ENCODE data around the gene BDP1.
A peak's percentile ranks its signal among the peaks of the same experiment; 100 is the strongest.
"Not testable (repeated sequence)": the region's sequence is repeated elsewhere in the genome, so short reads cannot be mapped to it uniquely, and the experiment has no call there.

The BDP1 gene

DNA sequence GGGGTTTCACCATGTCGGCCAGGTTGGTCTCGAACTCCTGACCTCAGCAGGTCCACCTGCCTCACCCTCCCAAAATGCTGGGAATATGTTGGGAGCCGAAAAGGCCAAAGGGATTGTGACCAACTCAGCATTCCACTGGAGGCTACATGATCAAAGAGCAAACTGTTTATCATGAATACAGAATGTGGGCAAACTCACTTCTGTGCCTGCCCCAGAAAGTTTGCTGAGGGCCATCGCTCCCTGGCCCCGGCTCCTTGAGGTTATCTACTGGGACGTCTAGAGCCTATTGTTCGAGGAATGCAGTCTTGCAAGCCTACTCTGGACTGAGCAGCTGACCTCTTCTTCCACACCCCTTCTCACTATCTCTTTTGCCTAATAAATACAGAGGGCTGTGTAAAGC is 116.4 kb downstream of the BDP1 start:
- not testable (repeated sequence) for DNase-seq

GRCh38 chr5:71573591-71573990 is 118.1 kb downstream of the BDP1 start:
- no peak for DNase-seq

GRCh38 chr5:71575588-71575987 is 120.1 kb downstream of the BDP1 start:
- not testable (repeated sequence) for DNase-seq

DNA sequence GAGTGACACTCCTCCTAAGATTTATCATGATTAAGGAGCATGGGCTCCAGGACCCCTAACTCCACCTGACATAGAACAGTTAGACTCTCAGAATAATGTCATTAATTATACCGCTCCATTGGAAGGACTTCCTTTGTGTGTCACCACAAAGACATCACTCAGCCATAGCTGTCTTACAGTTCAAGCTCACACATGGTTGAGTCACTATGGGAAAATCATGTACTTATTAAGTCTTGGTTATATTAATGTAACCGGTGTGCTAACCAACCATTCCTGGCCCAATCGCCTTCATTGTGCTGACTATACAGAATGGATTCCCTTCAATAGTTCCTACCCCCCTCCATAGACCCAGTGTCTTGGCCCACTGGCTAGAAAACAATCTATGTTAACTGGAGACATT is 120.8 kb downstream of the BDP1 start:
- DNase-seq = no peak

DNA sequence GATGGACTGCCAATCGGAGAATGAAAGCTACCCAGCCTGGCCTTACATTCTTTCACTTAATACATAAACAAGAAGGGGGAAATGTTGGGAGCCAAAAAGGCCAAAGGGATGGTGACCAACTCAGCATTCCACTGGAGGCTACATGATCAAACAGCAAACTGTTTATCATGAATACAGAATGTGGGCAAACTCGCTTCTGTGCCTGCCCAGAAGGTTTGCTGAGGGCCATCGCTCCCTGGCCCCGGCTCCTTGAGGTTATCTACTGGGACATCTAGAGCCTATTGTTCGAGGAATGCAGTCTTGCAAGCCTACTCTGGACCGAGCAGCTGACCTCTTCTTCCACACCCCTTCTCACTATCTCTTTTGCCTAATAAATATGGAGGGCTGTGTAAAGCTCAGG is 122.4 kb downstream of the BDP1 start:
- DNase-seq = not testable (repeated sequence)

DNA sequence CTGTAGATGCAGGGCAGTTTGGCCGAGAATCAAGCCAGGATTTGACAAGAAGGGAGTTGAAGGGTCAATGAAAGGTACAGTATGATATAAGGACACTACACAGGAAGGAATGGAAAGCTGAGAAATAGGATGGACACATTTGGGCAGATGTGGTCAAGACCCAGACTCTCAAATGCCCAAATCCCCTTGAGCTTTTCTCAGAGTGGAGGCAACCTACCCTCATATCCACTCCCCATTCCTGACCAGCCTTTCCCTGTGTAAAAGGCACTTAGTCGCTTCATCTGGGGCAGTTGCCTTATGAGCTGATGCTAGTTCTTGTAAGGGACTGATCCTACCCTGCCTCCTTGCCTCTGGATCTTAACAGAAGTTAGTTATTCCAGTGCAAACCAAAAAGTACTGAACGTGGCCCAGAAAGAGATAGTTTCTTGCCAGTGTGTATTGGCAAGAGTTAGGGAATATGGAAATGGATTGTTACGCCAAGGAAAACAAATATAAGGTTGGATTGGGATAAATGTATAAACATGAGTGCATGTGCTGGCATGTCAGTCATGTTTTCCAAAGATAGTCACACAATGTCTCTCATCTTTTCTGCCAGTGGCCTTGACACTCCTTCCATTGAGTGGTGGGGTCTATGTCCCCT is 127.6 kb downstream of the BDP1 start:
- no peak for DNase-seq

DNA sequence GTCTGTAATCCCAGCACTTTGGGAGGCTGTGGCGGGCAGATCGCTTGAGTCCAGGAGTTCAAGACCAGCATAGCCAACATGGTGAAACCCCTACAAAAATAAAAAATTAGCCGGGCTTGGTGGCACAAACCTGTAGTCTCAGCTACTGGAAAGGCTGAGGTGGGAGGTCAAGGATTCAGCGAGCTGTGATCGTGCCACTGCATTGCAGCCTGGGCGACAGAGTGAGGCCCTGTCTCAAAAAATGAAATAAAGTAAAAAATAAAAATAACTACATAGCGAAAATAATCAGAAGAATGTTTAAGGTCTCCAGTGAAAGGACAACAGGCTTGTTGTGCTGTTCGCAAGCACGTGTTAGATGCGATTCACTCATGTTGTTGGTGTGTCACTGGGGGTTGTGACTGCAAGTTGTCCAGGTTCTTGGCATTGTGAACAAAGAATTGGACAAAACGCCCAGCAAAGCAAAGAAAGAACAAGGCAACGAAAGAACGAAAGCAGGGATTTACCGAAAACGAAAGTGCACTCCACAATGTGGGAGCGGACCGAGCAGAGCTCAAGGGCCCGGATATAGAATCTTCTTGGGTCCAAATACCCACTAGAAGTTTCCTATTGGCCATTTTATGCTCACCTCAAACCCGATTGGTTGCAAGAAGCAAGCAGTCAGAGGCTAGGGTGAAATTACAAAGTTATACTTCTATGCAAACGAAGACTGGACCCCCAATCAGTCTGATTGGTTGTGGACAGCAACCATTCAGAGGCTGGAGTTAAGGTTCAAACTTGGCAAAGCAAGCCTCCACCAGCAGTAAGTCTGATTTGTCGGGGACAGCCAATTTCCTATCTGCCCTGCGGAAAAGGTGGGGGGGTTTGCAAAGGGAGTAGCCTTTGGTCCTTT is 130.8 kb downstream of the BDP1 start:
- DNase-seq = peak; percentile 26

- DNase-seq = peak; percentile 81
Measured at GRCh38 chr5:71586941-71587765, 131.7 kb downstream of the BDP1 start, which contains the start of gene MCCC2. TSS of gene MCCC2 (plus strand) at chr5:71587340. CDS start at chr5:71587426, 86 bp downstream.

DNA sequence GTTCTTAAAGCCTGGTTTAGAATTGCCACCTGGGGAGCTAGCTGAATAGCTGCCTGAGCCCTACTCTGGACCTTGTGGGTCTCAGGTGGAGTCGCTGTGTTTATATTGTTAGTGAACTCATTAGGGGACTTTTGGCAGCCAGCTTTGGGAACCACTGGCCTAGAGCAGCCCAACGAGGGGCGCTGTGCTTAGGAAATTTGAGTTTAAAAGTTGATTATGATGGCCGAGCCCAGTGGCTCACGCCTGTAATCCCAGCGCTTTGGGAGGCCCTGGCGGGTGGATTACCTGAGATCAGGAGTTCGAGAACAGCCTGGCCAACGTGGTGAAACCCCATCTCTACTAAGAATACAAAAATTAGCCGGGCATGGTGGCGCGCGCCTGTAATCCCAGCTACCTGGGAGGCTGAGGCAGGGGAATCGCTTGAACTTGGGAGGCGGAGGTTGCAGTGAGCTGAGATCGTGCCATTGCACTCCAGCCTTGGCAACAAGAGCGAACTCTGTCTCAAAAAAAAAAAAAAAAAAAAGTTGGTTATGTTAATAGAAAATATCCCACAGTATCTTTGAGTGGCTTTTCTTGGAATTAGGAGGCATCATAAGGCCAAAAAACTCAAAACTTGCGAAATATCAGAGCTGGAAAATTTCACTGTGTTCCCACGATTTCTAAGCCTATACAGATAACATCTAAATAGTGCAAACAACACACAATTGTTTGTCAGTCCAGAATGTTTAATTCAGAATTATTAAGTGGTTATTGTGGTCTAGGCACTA is 132.5 kb downstream of the BDP1 start:
- no peak for DNase-seq

DNA sequence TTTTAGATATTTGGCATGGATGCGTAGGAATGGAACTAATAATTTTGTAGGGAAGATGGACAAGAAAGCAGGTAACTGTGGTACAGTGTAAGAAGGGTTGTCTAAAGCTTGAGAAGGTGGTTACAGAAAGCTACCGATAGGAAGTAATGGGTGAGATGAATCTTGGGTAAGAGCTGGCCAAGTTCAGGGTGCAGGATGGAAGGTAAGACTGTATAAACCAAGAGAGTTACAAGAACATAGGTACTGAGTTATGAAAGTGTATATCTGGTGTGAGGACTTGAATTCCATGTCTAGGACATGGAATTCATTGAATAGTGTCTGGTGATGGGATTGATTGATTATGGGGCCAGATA is 133.1 kb downstream of the BDP1 start:
- no peak for DNase-seq

GRCh38 chr5:71589903-71590302 is 134.5 kb downstream of the BDP1 start:
- no peak for DNase-seq

DNA sequence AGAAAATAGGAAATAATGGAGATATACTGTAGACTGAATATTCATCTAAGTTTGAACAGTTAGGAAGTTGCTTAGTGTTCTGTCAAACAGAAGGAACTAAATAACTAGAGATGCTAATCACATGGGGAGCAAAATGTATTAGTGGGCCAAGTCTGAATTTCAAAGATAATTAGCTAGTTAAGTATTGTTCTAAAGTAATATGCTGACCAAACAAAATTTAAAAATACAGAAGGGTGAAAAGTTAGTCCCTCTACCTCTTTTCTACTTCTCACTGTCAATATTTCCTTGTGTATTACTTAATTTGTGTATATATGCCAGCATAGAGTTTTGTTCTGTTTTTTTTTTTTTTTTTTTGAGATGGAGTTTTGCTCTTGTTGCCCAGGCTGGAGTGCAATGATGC is 135.6 kb downstream of the BDP1 start:
- no peak for DNase-seq

DNA sequence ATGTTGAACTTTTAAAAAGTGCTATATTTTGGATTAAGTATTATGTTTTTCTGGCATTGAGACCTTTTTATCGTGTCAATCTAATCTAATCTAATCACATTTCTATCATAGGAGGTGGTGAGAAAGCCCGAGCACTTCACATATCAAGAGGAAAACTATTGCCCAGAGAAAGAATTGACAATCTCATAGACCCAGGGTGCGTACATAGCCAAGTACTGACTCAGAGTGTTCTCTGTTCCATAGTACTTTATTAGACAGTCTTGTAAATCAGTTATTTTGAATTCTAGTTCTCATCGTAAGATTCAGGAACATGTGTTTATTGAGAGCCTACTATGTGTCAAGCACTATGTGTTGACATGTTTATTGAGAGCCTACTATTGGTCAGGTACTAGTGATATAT is 140.7 kb downstream of the BDP1 start:
- DNase-seq = no peak

GRCh38 chr5:71597001-71597400 is 141.6 kb downstream of the BDP1 start:
- no peak for DNase-seq

GRCh38 chr5:71600783-71601182 is 145.3 kb downstream of the BDP1 start:
- no peak for DNase-seq

DNA sequence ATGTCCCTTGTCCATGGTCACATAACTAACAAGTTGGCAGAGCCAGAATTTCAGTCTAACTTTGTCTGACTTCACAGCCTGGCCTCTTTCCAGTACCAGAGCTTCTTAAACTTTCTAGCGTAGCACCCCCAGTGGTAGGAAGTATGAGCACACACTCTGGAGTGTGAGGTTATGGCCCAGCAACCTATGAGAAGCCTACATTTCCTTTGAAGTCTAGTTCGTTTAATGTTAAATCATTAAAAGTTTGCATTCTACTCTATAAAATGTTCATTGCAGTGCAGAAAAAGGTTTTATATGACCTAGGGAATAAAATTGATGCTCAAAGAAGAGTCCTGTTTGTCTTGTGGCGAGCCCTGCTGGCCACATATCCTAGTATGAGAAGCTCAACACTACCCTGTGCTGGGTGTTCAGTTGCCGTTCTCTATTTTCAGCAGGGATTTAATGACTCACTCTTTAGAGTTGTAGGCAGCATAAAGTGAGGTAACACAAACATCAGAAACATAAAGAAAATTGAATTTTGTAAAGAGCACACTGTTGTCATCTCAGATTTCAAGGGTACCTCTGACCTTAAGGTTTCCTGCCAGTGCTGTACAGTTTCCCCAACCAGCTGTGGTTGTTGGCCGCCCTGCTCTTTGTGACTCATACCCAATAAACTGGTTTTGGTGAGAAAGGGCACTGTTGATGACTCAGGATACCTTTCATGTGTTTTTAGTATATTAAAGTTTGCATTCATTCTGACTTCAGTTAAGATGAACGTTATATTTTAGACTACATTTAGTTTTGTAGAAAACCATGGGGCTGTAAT is 146.0 kb downstream of the BDP1 start:
- peak; percentile 0 for DNase-seq

- DNase-seq = not testable (repeated sequence)
Measured at GRCh38 chr5:71609916-71610315, 154.5 kb downstream of the BDP1 start.

DNA sequence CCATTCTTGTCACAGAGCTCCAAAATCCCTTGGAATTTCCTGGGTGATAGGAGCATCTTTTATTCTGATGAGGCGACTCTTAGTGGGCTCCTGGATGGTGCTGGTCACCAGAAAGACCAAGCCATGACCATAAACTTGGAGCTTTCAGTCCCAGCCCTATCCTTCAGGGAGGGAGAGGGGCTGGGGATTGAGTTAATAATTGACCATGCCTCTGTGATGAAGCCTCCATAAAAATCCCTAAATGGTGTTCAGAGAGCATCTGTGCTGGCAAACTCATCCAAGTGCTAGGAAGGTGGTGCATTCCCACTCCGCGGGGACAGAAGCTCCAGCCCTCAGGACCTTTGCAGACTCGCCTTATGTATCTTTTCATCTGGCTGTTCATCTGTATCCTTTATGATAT is 160.4 kb downstream of the BDP1 start:
- DNase-seq = no peak

Data from NCI-H1105 treated with DMSO at 0.1 percent for 48 hours (cell line).